Ramos (cell line): ENCODE data around the gene PGBD1.

ENCODE experiments used
- in situ Hi-C: fragments of 300-500 bp; cut with MboI; formaldehyde crosslinking; loops from one replicate; pipeline ENCODE4 v1.14.3; 2022; ENCODE audit warnings: low sequenced_read_pairs; ENCODE audit not compliant: unreplicated experiment

PGBD1 gene

GRCh38 chr6:28281288-28282064 is at the start of gene PGBD1:
TSS of gene PGBD1 (plus strand) at chr6:28281572. CDS start at chr6:28283814, 2,242 bp downstream.
- in situ Hi-C loops, result no loop called here

- in situ Hi-C loops, result no loop called here
Measured at GRCh38 chr6:28232785-28233184, 48.6 kb upstream of the PGBD1 start.

GRCh38 chr6:28235912-28236452 is 45.4 kb upstream of the PGBD1 start:
- in situ Hi-C loops, result no loop called here

- in situ Hi-C loops, result no loop called here
Measured at GRCh38 chr6:28239636-28240035, 41.7 kb upstream of the PGBD1 start.

GRCh38 chr6:28240471-28240870 is 40.9 kb upstream of the PGBD1 start:
- in situ Hi-C loops, result no loop called here

GRCh38 chr6:28243946-28244345 is 37.4 kb upstream of the PGBD1 start:
- in situ Hi-C loops, result no loop called here

- in situ Hi-C loops, result no loop called here
Measured at GRCh38 chr6:28245206-28245941, 36.0 kb upstream of the PGBD1 start.

- in situ Hi-C loops, result no loop called here
Measured at GRCh38 chr6:28248916-28249315, 32.5 kb upstream of the PGBD1 start.

GRCh38 chr6:28250747-28251146 is 30.6 kb upstream of the PGBD1 start:
- in situ Hi-C loops, result no loop called here

- in situ Hi-C loops, result no loop called here
Measured at GRCh38 chr6:28251661-28252008, 29.7 kb upstream of the PGBD1 start.

- in situ Hi-C loops, result no loop called here
Measured at GRCh38 chr6:28252009-28252975, 29.1 kb upstream of the PGBD1 start, which contains the start of gene ZKSCAN4. TSS of gene ZKSCAN4 (minus strand) at chr6:28252269. CDS start at chr6:28251980, 289 bp downstream.

- in situ Hi-C loops, result no loop called here
Measured at GRCh38 chr6:28254121-28254519, 27.3 kb upstream of the PGBD1 start.

- in situ Hi-C loops, result no loop called here
Measured at GRCh38 chr6:28257042-28257441, 24.3 kb upstream of the PGBD1 start.

- in situ Hi-C loops, result no loop called here
Measured at GRCh38 chr6:28258877-28259777, 22.2 kb upstream of the PGBD1 start, which contains the start of gene NKAPL. TSS of gene NKAPL (plus strand) at chr6:28259297. CDS start at chr6:28259372, 75 bp downstream.

GRCh38 chr6:28263922-28264321 is 17.4 kb upstream of the PGBD1 start:
- in situ Hi-C loops, result no loop called here

GRCh38 chr6:28264834-28265401 is 16.5 kb upstream of the PGBD1 start:
- in situ Hi-C loops, result no loop called here

- in situ Hi-C loops, result no loop called here
Measured at GRCh38 chr6:28266563-28266961, 14.8 kb upstream of the PGBD1 start.

- in situ Hi-C loops, result no loop called here
Measured at GRCh38 chr6:28266962-28267694, 14.2 kb upstream of the PGBD1 start, which contains the start of gene ZSCAN26. TSS of gene ZSCAN26 (plus strand) at chr6:28267143. CDS start at chr6:28271920, 4,777 bp downstream.
